HEK293T (cell line): Measurements from ENCODE around the gene IRF2BP1.
"Not testable (repeated sequence)": the region's sequence is repeated elsewhere in the genome, so short reads cannot be mapped to it uniquely, and the experiment has no call there.

Experiments
- CTCF ChIA-PET: fragments of 350-600 bp; formaldehyde crosslinking; extraction: SDS; loops from one replicate; lab custom pipeline; 2021; ENCODE audit warnings: antibody characterized with exemption, inconsistent platforms; lab: Yijun Ruan, JAX
- POLR2A ChIA-PET: fragments of 350-600 bp; formaldehyde crosslinking; extraction: SDS; loops from one replicate; lab custom pipeline; 2020; ENCODE audit warnings: antibody characterized with exemption, inconsistent platforms; lab: Yijun Ruan, JAX
- DNase-seq: peaks from one replicate; pipeline ENCODE4 v3.0.0; 2012; ENCODE audit warnings: mixed read lengths; ENCODE audit errors: extremely low spot score
- ARNT ChIP-seq: fragments of 450-650 bp; IDR thresholded peaks from 2 replicates; pipeline ENCODE4 v1.6.1; 2017; ENCODE audit warnings: mild to moderate bottlenecking
- BHLHE40 ChIP-seq: fragments of 450-650 bp; IDR thresholded peaks from 2 replicates; pipeline ENCODE4 v1.6.1; 2016; ENCODE audit warnings: mild to moderate bottlenecking, moderate library complexity, borderline replicate concordance
- CTBP1 ChIP-seq: fragments of 450-650 bp; IDR thresholded peaks from 2 replicates; pipeline ENCODE4 v1.6.1; 2016; ENCODE audit warnings: borderline replicate concordance
- ELF4 ChIP-seq: fragments of 450-650 bp; IDR thresholded peaks from 2 replicates; pipeline ENCODE4 v1.6.1; 2017; ENCODE audit warnings: antibody characterized with exemption
- FOXA1 ChIP-seq: fragments of 450-650 bp; IDR thresholded peaks from 2 replicates; pipeline ENCODE4 v1.6.1; 2016; ENCODE audit warnings: mild to moderate bottlenecking
- FOXK2 ChIP-seq: fragments of 450-650 bp; IDR thresholded peaks from 2 replicates; pipeline ENCODE4 v1.6.1; 2016; ENCODE audit warnings: mild to moderate bottlenecking
- FOXM1 ChIP-seq: fragments of 450-650 bp; IDR thresholded peaks from 2 replicates; pipeline ENCODE4 v1.6.1; 2017; ENCODE audit warnings: mild to moderate bottlenecking, borderline replicate concordance
- HDGF ChIP-seq: fragments of 450-650 bp; IDR thresholded peaks from 2 replicates; pipeline ENCODE4 v1.6.1; 2017; ENCODE audit warnings: antibody characterized with exemption, borderline replicate concordance
- L3MBTL2 ChIP-seq: fragments of 450-650 bp; conservative IDR thresholded peaks from 2 replicates; pipeline ENCODE4 v1.6.1; 2016; ENCODE audit warnings: mild to moderate bottlenecking
- LEF1 ChIP-seq: fragments of 450-650 bp; IDR thresholded peaks from 2 replicates; pipeline ENCODE4 v1.6.1; 2017; ENCODE audit warnings: mild to moderate bottlenecking, borderline replicate concordance
- NFRKB ChIP-seq: fragments of 450-650 bp; IDR thresholded peaks from 2 replicates; pipeline ENCODE4 v1.6.1; 2016; ENCODE audit warnings: mild to moderate bottlenecking, moderate library complexity
- SP1 ChIP-seq: fragments of 450-650 bp; IDR thresholded peaks from 2 replicates; pipeline ENCODE4 v1.6.1; 2017
- SUZ12 ChIP-seq: fragments of 450-650 bp; IDR thresholded peaks from 2 replicates; pipeline ENCODE4 v1.6.1; 2016; ENCODE audit warnings: mild to moderate bottlenecking
- TARDBP ChIP-seq: fragments of 450-650 bp; IDR thresholded peaks from 2 replicates; pipeline ENCODE4 v1.6.1; 2016
- ZNF384 ChIP-seq: fragments of 450-650 bp; IDR thresholded peaks from 2 replicates; pipeline ENCODE4 v1.6.1; 2016
- TF ChIP-seq, protein P1 (sequence below): fragments of 450-650 bp; IDR thresholded peaks from 2 replicates; pipeline ENCODE4 v1.6.1; 2016

IRF2BP1 gene

DNA sequence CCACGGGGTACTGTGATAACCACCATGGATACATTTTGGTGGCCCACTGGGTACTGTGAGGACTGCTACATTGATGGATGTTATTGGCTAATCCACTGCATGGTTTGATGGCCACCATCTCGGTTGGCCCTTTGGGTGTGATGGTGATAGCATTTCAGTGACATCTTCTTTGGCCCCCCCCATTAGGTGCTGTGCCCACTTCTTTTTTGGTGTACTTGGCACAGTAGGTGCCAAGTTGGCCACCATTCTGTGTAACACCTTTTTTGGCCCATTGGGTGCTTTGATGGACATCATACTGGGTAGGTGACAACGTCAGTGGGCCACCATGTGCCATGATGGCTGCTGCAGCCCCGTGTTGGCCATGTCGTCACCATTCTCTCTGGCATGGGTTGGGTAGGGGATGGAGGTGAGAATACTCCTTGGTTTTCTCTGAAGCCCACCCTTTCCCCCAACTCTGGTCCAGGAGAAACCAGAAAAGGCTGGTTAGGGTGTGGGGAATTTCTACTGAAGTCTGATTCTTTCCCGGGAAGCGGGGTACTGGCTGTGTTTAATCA lies 12.6 kb downstream of the IRF2BP1 start:
- TF ChIP-seq ARNT (no peak), BHLHE40 (no peak), SP1 (no peak), CTBP1 (no peak), ZNF384 (no peak), TARDBP (no peak), HDGF (no peak), ELF4 (no peak), FOXK2 (no peak), FOXA1 (no peak), NFRKB (no peak), FOXM1 (no peak), SUZ12 (no peak), L3MBTL2 (no peak), LEF1 (no peak)
- TF ChIP-seq, protein P1, sequence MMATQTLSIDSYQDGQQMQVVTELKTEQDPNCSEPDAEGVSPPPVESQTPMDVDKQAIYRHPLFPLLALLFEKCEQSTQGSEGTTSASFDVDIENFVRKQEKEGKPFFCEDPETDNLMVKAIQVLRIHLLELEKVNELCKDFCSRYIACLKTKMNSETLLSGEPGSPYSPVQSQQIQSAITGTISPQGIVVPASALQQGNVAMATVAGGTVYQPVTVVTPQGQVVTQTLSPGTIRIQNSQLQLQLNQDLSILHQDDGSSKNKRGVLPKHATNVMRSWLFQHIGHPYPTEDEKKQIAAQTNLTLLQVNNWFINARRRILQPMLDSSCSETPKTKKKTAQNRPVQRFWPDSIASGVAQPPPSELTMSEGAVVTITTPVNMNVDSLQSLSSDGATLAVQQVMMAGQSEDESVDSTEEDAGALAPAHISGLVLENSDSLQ = no peak
- ChIA-PET POLR2A (interaction anchor here (1.5 kb wide), 1 partner anchor 10 kb away, joined by 10 read pairs; the partner anchor contains the start of genes FOXA3 and SYMPK), CTCF (interaction anchor here (0.6 kb wide), 1 partner anchor 205 kb away, joined by 3 read pairs; no protein-coding TSS in a partner anchor)
- DNase-seq = no peak

DNA sequence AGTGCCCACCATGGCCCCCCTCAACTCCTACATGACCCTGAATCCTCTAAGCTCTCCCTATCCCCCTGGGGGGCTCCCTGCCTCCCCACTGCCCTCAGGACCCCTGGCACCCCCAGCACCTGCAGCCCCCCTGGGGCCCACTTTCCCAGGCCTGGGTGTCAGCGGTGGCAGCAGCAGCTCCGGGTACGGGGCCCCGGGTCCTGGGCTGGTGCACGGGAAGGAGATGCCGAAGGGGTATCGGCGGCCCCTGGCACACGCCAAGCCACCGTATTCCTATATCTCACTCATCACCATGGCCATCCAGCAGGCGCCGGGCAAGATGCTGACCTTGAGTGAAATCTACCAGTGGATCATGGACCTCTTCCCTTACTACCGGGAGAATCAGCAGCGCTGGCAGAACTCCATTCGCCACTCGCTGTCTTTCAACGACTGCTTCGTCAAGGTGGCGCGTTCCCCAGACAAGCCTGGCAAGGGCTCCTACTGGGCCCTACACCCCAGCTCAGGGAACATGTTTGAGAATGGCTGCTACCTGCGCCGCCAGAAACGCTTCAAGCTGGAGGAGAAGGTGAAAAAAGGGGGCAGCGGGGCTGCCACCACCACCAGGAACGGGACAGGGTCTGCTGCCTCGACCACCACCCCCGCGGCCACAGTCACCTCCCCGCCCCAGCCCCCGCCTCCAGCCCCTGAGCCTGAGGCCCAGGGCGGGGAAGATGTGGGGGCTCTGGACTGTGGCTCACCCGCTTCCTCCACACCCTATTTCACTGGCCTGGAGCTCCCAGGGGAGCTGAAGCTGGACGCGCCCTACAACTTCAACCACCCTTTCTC lies 13.6 kb downstream of the IRF2BP1 start:
- CTCF ChIA-PET = interaction anchor here (0.6 kb wide), 1 partner anchor 206 kb away, joined by 3 read pairs; no protein-coding TSS in a partner anchor
- DNase-seq = no peak
- TF ChIP-seq FOXM1 (no peak), ELF4 (no peak), CTBP1 (no peak), SP1 (no peak), TARDBP (no peak), L3MBTL2 (no peak), LEF1 (no peak), FOXK2 (no peak), NFRKB (no peak), HDGF (no peak), FOXA1 (no peak), BHLHE40 (no peak), SUZ12 (no peak), ARNT (no peak), ZNF384 (no peak)
- TF ChIP-seq, protein P1 = no peak
- POLR2A ChIA-PET = interaction anchor here (1.5 kb wide), 1 partner anchor 9 kb away, joined by 10 read pairs; the partner anchor contains the start of genes FOXA3 and SYMPK

DNA sequence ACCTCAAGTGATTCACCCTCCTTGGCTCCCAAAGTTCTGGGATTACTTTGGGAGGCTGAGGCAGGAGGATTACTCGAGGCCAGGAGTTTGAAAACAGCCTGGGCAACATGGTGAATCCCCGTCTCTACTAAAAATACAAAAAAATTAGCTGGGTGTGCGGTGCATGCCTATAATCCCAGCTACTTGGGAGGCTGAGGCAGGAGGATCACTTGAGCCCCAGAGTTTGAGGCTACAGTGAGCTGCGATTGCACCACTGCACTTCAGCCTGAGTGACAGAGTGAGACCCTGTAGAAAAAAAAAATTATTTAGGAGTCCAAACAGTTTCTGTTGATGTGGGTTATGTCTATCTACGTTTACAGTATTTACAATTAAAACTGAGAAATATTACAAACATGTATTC lies 15.1 kb downstream of the IRF2BP1 start:
- no peak for DNase-seq
- TF ChIP-seq ZNF384 (no peak), ARNT (no peak), LEF1 (no peak), FOXK2 (no peak), BHLHE40 (no peak), FOXM1 (no peak), TARDBP (no peak), HDGF (no peak), SUZ12 (no peak), NFRKB (no peak), L3MBTL2 (no peak)
- TF ChIP-seq, protein P1 = no peak
- ChIA-PET POLR2A (interaction anchor here (1.0 kb wide), 1 partner anchor 33 kb away, joined by 3 read pairs; no protein-coding TSS in a partner anchor), CTCF (no interaction called here)

DNA sequence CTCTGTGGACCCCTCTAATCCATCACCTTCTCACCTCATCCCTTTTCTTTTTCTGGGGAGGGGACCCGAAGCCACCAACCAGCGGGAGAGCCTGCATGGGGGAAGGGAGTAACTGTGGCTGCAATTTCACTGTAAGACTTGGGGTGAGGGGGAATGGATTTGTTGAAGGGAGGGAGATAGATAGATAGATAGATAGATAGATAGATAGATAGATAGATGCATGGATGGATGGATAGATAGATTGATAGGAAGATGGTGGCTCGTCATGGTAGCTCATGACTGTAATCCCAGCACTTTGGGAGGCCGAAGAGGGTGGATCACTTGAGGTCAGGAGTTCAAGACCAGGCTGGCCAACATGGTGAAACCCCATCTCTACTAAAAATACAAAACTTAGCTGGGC lies 18.7 kb downstream of the IRF2BP1 start:
- POLR2A ChIA-PET, DNase-seq, CTCF ChIA-PET: not testable (repeated sequence)

DNA sequence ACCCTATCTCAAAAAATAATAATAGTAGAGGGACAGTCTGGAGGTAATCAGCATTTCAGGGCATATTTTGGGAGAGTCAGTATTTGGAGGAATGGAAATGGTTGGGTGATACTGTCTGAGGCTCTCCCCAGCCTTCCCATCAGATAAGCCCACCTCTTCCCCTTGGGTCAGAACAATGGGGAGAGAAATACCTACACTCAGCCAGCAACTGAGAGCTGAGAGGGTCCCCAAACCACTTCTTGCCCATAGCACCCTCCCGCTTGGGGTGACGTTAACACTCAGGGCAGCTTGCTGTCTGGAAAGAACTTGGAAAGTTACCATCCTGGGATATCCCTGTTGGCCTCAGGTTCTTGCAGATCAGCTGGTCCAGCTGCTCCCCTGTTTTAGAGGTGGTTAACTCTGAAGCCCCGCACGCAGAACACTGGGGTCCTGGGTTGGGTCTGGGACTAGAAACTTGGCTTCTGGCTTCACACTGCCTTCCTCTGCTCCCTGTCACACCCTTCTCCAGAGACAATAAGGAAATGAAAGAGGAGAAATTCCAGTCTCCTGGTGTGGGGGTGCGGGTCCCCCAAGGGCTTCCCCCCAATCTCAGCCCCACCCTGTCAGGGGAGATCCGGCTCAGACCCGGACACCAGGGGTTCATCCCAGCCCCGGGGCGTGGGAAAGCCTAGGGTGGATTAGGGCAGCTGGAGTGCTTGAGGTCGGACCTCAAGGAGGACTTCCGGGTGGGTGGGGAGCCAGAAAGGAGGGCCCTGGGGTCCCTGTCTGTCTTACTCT lies 19.4 kb downstream of the IRF2BP1 start:
- no peak for TF ChIP-seq FOXA1
- no peak for TF ChIP-seq LEF1
- TF ChIP-seq FOXM1 = no peak
- no peak for TF ChIP-seq BHLHE40
- no peak for TF ChIP-seq L3MBTL2
- no peak for TF ChIP-seq SP1
- TF ChIP-seq, protein P1 = no peak
- TF ChIP-seq ARNT = no peak
- TF ChIP-seq NFRKB = no peak
- TF ChIP-seq ELF4 = no peak
- no peak for TF ChIP-seq SUZ12
- TF ChIP-seq ZNF384 = no peak
- TF ChIP-seq FOXK2 = no peak
- TF ChIP-seq HDGF = no peak
- no peak for TF ChIP-seq TARDBP
- TF ChIP-seq CTBP1 = no peak
- no peak for DNase-seq
- ChIA-PET POLR2A (no interaction called here), CTCF (no interaction called here)
